Panc1 (cell line): ENCODE results near the gene ANK3.

Source experiments
- CTCF ChIP-seq: fragments of 450-650 bp; IDR thresholded peaks from 2 replicates; pipeline ENCODE4 v1.5.1; 2017; ENCODE audit warnings: mild to moderate bottlenecking
- POLR2AphosphoS5 ChIP-seq: IDR thresholded peaks from 2 replicates; pipeline ENCODE4 v1.6.1; 2012; ENCODE audit warnings: mild to moderate bottlenecking, low read depth, low read length, moderate library complexity
- REST ChIP-seq, 2 experiments: IDR thresholded peaks; 2 replicates each; pipeline ENCODE4 v1.6.1; 2011 to 2012; ENCODE audit warnings: low read depth in 2 of 2, control low read depth in 1 of 2, low read length in 1 of 2, mild to moderate bottlenecking in 1 of 2, moderate library complexity in 1 of 2; ENCODE audit not compliant: insufficient read depth in 1 of 2
- SIN3A ChIP-seq: IDR thresholded peaks from 2 replicates; pipeline ENCODE4 v1.6.1; 2012; ENCODE audit warnings: low read depth, mild to moderate bottlenecking, low read length, moderate library complexity, borderline replicate concordance; ENCODE audit not compliant: insufficient read depth
- TCF7L2 ChIP-seq: IDR thresholded peaks from 2 replicates; pipeline ENCODE4 v1.6.1; 2011; ENCODE audit warnings: mild to moderate bottlenecking, low read depth, low read length, inconsistent platforms

- no peak for TF ChIP-seq CTCF
- TF ChIP-seq POLR2AphosphoS5 = no peak
- TF ChIP-seq REST (IDR thresholded peaks at IDR 0.05; ENCODE audit: insufficient read depth in 1 of 2, low read depth in 2 of 2, low read length in 1 of 2) = no peak
- TF ChIP-seq TCF7L2 = no peak
- no peak for TF ChIP-seq SIN3A
Measured at GRCh38 chr10:60399328-60399727, 9.7 kb upstream of the ANK3 start.
